Stomach (tissue), 9 donors: ENCODE data around the gene RASSF1. TPM values are rescaled to one million over a fixed set of nuclear protein-coding genes. Genes with fewer than 3 reads are reported as not detected.

ENCODE experiments used
- DNase-seq, 2 donors: peaks; one replicate each; pipeline versions ENCODE4 v3.0.0 to v3.0.0-alpha.2; 2013 to 2019
- H3K27ac ChIP-seq, 5 donors: fragments of 200-600 bp in 4 of 5; sonication (generic) in 4 of 5; one replicate each; pipeline ENCODE4 v1.5.1; 2013 to 2019; ENCODE audit warnings: mild to moderate bottlenecking in 1 of 5, moderate library complexity in 1 of 5
- H3K27me3 ChIP-seq, 3 donors: fragments of 200-600 bp; sonication (generic); one replicate each; pipeline ENCODE4 v1.5.1; 2017 to 2019; ENCODE audit warnings: mixed run types in 1 of 3
- H3K36me3 ChIP-seq, 4 donors: fragments of 200-600 bp; sonication (generic); 1 replicate in 3 of 4; 2 replicates in 1 of 4; pipeline ENCODE4 v1.5.1; 2016 to 2019
- H3K4me1 ChIP-seq, 4 donors: fragments of 200-600 bp; sonication (generic); one replicate each; pipeline ENCODE4 v1.5.1; 2016 to 2019
- H3K4me3 ChIP-seq, 4 donors: fragments of 200-600 bp; sonication (generic) in 3 of 4; one replicate each; pipeline ENCODE4 v1.5.1; 2016 to 2019; ENCODE audit warnings: mild to moderate bottlenecking in 1 of 4
- H3K9me3 ChIP-seq, 4 donors: fragments of 200-600 bp; sonication (generic); one replicate each; pipeline ENCODE4 v1.5.1; 2016 to 2019
- CTCF ChIP-seq, 7 experiments: fragments of 450-650 bp in 4 of 7; fragments of 200-600 bp in 3 of 7; sonication (generic) in 3 of 7; IDR thresholded peaks; one replicate each; pipeline ENCODE4 v1.5.1; 2016 to 2019; ENCODE audit warnings: antibody characterized with exemption in 7 of 7, control low read depth in 2 of 7, mild to moderate bottlenecking in 1 of 7
- EP300 ChIP-seq: sonication (generic); formaldehyde crosslinking; IDR thresholded peaks from one replicate; pipeline ENCODE4 v1.6.1; 2017; ENCODE audit warnings: antibody characterized with exemption
- POLR2A ChIP-seq, 4 donors: fragments of 450-650 bp; IDR thresholded peaks; one replicate each; pipeline ENCODE4 v1.6.1; 2016; ENCODE audit warnings: antibody characterized with exemption in 4 of 4, control low read depth in 2 of 4, mild to moderate bottlenecking in 1 of 4, moderate library complexity in 1 of 4
- POLR2AphosphoS5 ChIP-seq, 3 donors: sonication (generic); formaldehyde crosslinking; IDR thresholded peaks; one replicate each; pipeline ENCODE4 v1.6.1; 2016; ENCODE audit warnings: antibody characterized with exemption in 3 of 3
- WGBS, 5 donors: extraction: QIAGEN DNeasy Blood & Tissue Kit in 3 of 5; methylation state at CpG; one replicate each; pipeline versions ENCODE4 v1.1.5 to v1.1.7; 2013 to 2018; 5-methylcytosine and 5-hydroxymethylcytosine counted together
- intact Hi-C: fragments of 100-400 bp; cut with DNase I; formaldehyde crosslinking; loops from one replicate; pipeline ENCODE4 v1.15.1; 2023; ENCODE audit warnings: low total_unique reads
- polyA plus RNA-seq, 3 donors: library from polyadenylated mRNA; stranded (reverse); fragments of 200-250 nt; gene quantifications; one replicate each; pipeline ENCODE4 v1.2.3, GENCODE V29; 2013
- total RNA-seq, 5 donors: library from RNA; depleted of rRNA; stranded (reverse); fragments of >200 nt; gene quantifications; one replicate each; pipeline versions ENCODE4 v1.1.0 to v1.2.3, GENCODE V29; 2014 to 2016
- donor health status: healthy with polysubstance abuse.
- donor health status: Bipolar disorder and iron deficiency.
- donor health status: healthy.

The RASSF1 gene
- total and polyA plus RNA-seq, 8 donors = 16.5 to 37.3 (median 27.4) TPM

DNA sequence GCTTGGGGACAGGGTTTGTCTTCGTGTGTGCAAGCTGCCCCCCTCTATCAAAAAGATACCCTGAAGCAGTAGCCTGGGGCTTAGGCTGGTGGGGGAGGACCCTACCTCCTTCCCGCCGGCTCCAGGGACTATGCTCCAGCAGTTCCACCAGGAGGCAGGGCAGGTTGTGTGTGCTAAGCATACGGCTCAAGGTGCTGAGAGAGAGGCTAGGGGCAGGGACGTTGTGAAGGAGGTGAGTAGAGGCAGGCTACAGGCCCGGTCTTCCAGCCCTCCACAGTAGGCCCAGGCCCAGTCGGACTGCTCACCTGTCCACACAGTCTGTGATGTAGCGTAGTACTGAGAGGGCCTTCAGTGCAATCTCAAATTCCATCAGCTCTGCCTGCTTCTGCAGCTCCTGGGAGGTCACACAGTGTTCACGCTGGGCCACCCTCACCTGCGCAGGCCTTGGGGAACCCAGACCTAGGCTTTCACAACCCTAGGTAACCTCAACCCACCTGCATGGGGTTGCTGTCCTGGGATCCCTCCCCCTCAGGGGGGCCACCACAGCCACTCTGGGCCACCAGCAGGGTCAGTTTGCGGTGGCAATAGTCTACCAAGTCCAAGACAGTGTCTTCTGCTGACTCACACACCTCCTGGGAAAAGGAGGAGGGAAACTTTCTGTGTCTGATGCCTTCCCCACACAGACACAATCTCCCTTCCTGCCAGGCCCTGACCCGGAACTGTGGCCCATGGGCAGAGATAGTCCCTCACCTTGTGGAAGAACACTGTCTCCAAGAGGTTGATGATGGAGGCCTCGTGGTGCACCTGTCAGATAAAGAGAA is 2.4 kb upstream of the RASSF1 start:
- Histone ChIP-seq H3K36me3 (peaks cover 6 to 7% (median 6%) of the 10 kb centered on the region in 4 donors), H3K9me3 (no peaks in the 10 kb centered on the region), H3K4me1 (peaks cover 37 to 78% (median 65%) of the 10 kb centered on the region in 4 donors), H3K4me3 (no peak overlapping the region), H3K27ac (no peak overlapping the region), H3K27me3 (no peaks in the 10 kb centered on the region)
- WGBS, 5 donors = 75 to 89% (median 83%) methylated on average over 12 to 13 of the region's 13 CpGs
- no peak for TF ChIP-seq EP300
- no peak for TF ChIP-seq CTCF (IDR thresholded peaks at IDR 0.05)
- TF ChIP-seq POLR2A (IDR thresholded peaks at IDR 0.05) = no peak
- no peak for TF ChIP-seq POLR2AphosphoS5 (IDR thresholded peaks at IDR 0.05)
- intact Hi-C loops = no loop called here
- no peak for DNase-seq

DNA sequence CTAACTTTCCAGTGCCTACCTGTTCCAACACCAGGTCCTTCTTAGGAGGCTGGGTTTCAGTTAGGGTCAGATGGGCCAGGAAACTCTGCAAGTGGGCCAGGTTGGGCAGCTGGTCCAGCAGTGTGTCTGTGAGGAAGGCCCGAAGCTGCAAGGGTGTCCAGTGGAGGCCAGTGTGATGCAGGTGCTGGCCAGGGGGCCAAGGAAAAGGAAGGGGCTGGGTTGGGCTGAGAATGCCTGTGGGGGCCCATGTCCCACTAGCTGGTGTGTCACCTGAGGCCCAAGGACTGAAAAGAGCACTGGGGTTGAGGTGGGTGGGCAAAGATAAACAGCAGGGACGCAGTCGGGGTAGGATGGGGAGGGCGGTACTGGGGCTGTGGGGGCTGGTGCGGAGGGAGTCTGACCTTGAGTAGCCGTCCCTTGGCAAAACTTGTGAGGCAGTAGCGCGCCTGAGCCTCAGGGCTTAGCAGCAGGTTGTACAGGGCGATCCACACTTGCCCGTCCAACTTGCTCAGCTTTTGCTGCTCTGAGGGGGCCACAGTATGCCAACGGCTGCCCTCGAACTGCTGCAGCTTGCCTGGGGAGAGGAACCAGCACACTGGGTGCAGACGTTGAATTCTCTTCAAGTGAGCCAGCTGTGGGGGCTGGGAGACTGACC is 1.5 kb upstream of the RASSF1 start:
- no peak for DNase-seq
- intact Hi-C loops = no loop called here
- H3K9me3 ChIP-seq = no peaks in the 10 kb centered on the region
- no peak for TF ChIP-seq EP300
- TF ChIP-seq POLR2AphosphoS5 (IDR thresholded peaks at IDR 0.05) = no peak
- TF ChIP-seq CTCF (IDR thresholded peaks at IDR 0.05) = no peak
- no peak for TF ChIP-seq POLR2A (IDR thresholded peaks at IDR 0.05)
- no peak overlapping the region for H3K4me3 ChIP-seq
- no peaks in the 10 kb centered on the region for H3K27me3 ChIP-seq
- H3K4me1 ChIP-seq = peaks cover 40 to 73% (median 63%) of the 10 kb centered on the region in 4 donors
- H3K27ac ChIP-seq = peak overlapping the region in 2 of 5 donors; percentile 96 to 97
- H3K36me3 ChIP-seq = no peaks in the 10 kb centered on the region
- 88 to 91% (median 91%) methylated on average over 11 to 13 of the region's 13 CpGs for WGBS, 5 donors

DNA sequence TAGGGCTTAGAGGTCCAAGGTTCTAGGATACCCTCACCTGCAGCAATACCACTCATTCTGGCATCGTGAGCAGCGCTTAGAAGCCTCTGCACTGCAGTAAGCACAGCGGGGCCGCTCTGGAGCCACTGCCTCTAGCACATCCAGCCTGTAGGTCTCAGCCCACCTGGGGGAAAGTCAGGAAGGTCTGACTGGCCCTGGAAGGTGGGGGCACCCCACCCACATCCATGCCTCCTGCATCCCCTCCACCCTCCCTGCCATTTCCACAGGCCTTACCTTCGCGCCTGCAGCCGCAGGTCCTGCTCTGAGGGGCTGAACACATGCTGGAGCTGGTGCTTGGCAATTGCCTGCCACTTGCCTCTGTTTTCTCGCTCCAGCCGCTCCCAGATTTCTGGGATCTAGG is 901 bp upstream of the RASSF1 start:
- WGBS, 5 donors = 86 to 94% (median 90%) methylated on average over 5 to 9 of the region's 9 CpGs
- Histone ChIP-seq H3K9me3 (no peaks in the 10 kb centered on the region), H3K36me3 (no peaks in the 10 kb centered on the region), H3K4me3 (peak overlapping the region; percentile 50 to 52 (median 52)), H3K4me1 (peaks cover 40 to 67% (median 59%) of the 10 kb centered on the region in 4 donors), H3K27me3 (no peaks in the 10 kb centered on the region), H3K27ac (peak overlapping the region; percentile 69 to 99 (median 96))
- DNase-seq = no peak
- intact Hi-C loops = no loop called here
- TF ChIP-seq EP300 (no peak), CTCF (IDR thresholded peaks at IDR 0.05) (no peak), POLR2AphosphoS5 (IDR thresholded peaks at IDR 0.05) (no peak), POLR2A (IDR thresholded peaks at IDR 0.05) (no peak)

- DNase-seq = no peak
- Histone ChIP-seq H3K4me3 (peak overlapping the region; percentile 50 to 52 (median 52)), H3K4me1 (peaks cover 46 to 67% (median 61%) of the 10 kb centered on the region in 4 donors), H3K27me3 (no peaks in the 10 kb centered on the region), H3K27ac (peak overlapping the region; percentile 69 to 99 (median 96)), H3K36me3 (no peaks in the 10 kb centered on the region), H3K9me3 (no peaks in the 10 kb centered on the region)
- WGBS, 5 donors = 15 to 33% (median 28%) methylated on average over 9 of the region's 9 CpGs
- intact Hi-C loops = no loop called here
- no peak for TF ChIP-seq CTCF (IDR thresholded peaks at IDR 0.05)
- no peak for TF ChIP-seq EP300
- TF ChIP-seq POLR2AphosphoS5 (IDR thresholded peaks at IDR 0.05) = no peak
- TF ChIP-seq POLR2A (IDR thresholded peaks at IDR 0.05) = no peak
These were observed 539 bp downstream of the RASSF1 start for GRCh38 chr3:50340147-50340447.
